K562 (cell line): ENCODE results near the gene SEMA3F. TPM values are rescaled to one million over a fixed set of nuclear protein-coding genes. Genes with fewer than 3 reads are reported as not detected.

Source experiments
- ATAC-seq: fragments of 200-7000 bp; cut with Tn5 transposase; 3 replicates; pipeline ENCODE4 v1.9.1; 2020; ENCODE audit warnings: moderate library complexity
- BruUV-seq: library from RNA; stranded (reverse); fragments of 400-500 nt; replicated peaks from 2 replicates; lab custom pipeline; 2021; lab: Mats Ljungman, UMichigan
- CTCF ChIA-PET: fragments of 300-600 bp; formaldehyde crosslinking; extraction: SDS; loops from one replicate; lab custom pipeline; 2021; ENCODE audit warnings: low intra/inter-chr PET ratio; lab: Yijun Ruan, JAX
- POLR2A ChIA-PET: fragments of 300-600, 350-650 bp; sonication (Branson Sonifier 250); formaldehyde crosslinking; extraction: SDS; loops from one replicate; lab custom pipeline; 2021; ENCODE audit warnings: antibody characterized with exemption, inconsistent platforms; lab: Yijun Ruan, JAX
- DNase-seq, 4 experiments: peaks; one replicate each; pipeline versions ENCODE4 v3.0.0 to v3.0.0-alpha.2; 2011 to 2018; ENCODE audit warnings: low spot score in 3 of 4, mixed read lengths in 3 of 4; ENCODE audit errors: extremely low read depth in 1 of 4
- FAIRE-seq: peaks from 2 replicates; lab custom pipeline; 2011; peaks lifted over from hg19 to GRCh38; lab: Jason Lieb, UNC
- H2AFZ ChIP-seq: 2 replicates; pipeline ENCODE4 v1.6.0; 2011; ENCODE audit warnings: low read depth, low read length, control low read depth, inconsistent platforms
- H3K27ac ChIP-seq: fragments of 200-600 bp; 3 replicates; pipeline ENCODE4 v1.8.0; 2011; ENCODE audit warnings: low read depth, mild to moderate bottlenecking, control low read depth, inconsistent platforms, low read length, moderate library complexity, mixed read lengths; ENCODE audit errors: extremely low read depth
- H3K27me3 ChIP-seq, 2 experiments: fragments of 300-600 bp in 1 of 2; 2 replicates in 1 of 2; 3 replicates in 1 of 2; pipeline versions ENCODE4 v1.6.0 to v1.8.0; 2011; ENCODE audit warnings: inconsistent platforms in 2 of 2, low read length in 2 of 2, mild to moderate bottlenecking in 1 of 2, mixed read lengths in 1 of 2, moderate library complexity in 1 of 2; ENCODE audit not compliant: control insufficient read depth in 2 of 2, insufficient read depth in 2 of 2
- H3K36me3 ChIP-seq: fragments of 300-600 bp; 3 replicates; pipeline ENCODE4 v1.8.0; 2011; ENCODE audit warnings: mild to moderate bottlenecking, low read length, inconsistent platforms; ENCODE audit not compliant: control insufficient read depth, insufficient read depth
- H3K4me1 ChIP-seq, 2 experiments: fragments of 200-600 bp in 1 of 2; replicated peaks in 1 of 2; 2 replicates in 1 of 2; 3 replicates in 1 of 2; pipeline versions ENCODE4 v1.5.1 to v1.8.0; 2011; ENCODE audit warnings: inconsistent platforms in 2 of 2, low read length in 2 of 2, mild to moderate bottlenecking in 1 of 2, mixed read lengths in 1 of 2, moderate library complexity in 1 of 2; ENCODE audit not compliant: control insufficient read depth in 2 of 2, insufficient read depth in 2 of 2
- H3K4me2 ChIP-seq: 2 replicates; pipeline ENCODE4 v1.6.1; 2011; ENCODE audit warnings: low read length, control low read depth, inconsistent platforms, mixed read lengths; ENCODE audit not compliant: insufficient read depth
- H3K4me3 ChIP-seq: fragments of 200-600 bp; sonication (generic), shearing (Covaris generic); 2 replicates; pipeline ENCODE4 v1.5.1; 2016; ENCODE audit warnings: control low read depth, inconsistent platforms
- H3K79me2 ChIP-seq: fragments of 200-600 bp; 3 replicates; pipeline ENCODE4 v1.8.0; 2011; ENCODE audit warnings: low read length, inconsistent platforms; ENCODE audit not compliant: control insufficient read depth, insufficient read depth
- H3K9ac ChIP-seq, 2 experiments: 2 replicates each; pipeline versions ENCODE4 v1.6.0 to v1.6.1; 2011; ENCODE audit warnings: low read depth in 2 of 2, low read length in 2 of 2, control low read depth in 1 of 2, inconsistent platforms in 1 of 2, mild to moderate bottlenecking in 1 of 2, mixed read lengths in 1 of 2; ENCODE audit not compliant: insufficient read depth in 1 of 2
- H3K9me1 ChIP-seq: one replicate; pipeline ENCODE4 v1.6.0; 2011; ENCODE audit warnings: inconsistent platforms, mild to moderate bottlenecking, low read length, moderate library complexity; ENCODE audit not compliant: control insufficient read depth, insufficient read depth
- H3K9me3 ChIP-seq: replicated peaks from 2 replicates; pipeline ENCODE4 v1.5.1; 2011; ENCODE audit warnings: low read depth, low read length, inconsistent platforms; ENCODE audit not compliant: control insufficient read depth, insufficient read depth
- H4K20me1 ChIP-seq: replicated peaks from 2 replicates; pipeline ENCODE4 v1.6.1; 2011; ENCODE audit warnings: low read length, inconsistent platforms, mixed read lengths; ENCODE audit not compliant: control insufficient read depth, insufficient read depth
- ATF3 ChIP-seq, 2 experiments: fragments of 450-650 bp in 1 of 2; sonication (generic) in 1 of 2; formaldehyde crosslinking in 1 of 2; IDR thresholded peaks in 1 of 2; conservative IDR thresholded peaks in 1 of 2; 2 replicates each; pipeline versions ENCODE4 v1.6.1 to v1.8.1; 2016 to 2023; ENCODE audit warnings: mild to moderate bottlenecking in 2 of 2, moderate library complexity in 2 of 2, inconsistent platforms in 1 of 2, missing genetic modification reagents in 1 of 2
- CLOCK ChIP-seq: fragments of 250-450 bp; sonication (Bioruptor Pico); IDR thresholded peaks from 2 replicates; pipeline ENCODE4 v1.4.0; 2020; ENCODE audit warnings: mild to moderate bottlenecking, moderate library complexity, borderline replicate concordance
- MCM3 ChIP-seq: fragments of 450-650 bp; IDR thresholded peaks from 2 replicates; pipeline ENCODE4 v1.6.1; 2016
- NBN ChIP-seq: fragments of 450-650 bp; IDR thresholded peaks from 2 replicates; pipeline ENCODE4 v1.6.1; 2016; ENCODE audit warnings: low read depth, mild to moderate bottlenecking
- NR2C2 ChIP-seq, 2 experiments: fragments of 200-800 bp in 1 of 2; sonication (Bioruptor generic) in 1 of 2; sonication (generic) in 1 of 2; formaldehyde crosslinking in 1 of 2; IDR thresholded peaks; 2 replicates each; pipeline versions ENCODE4 v1.6.1 to v1.8.0; 2016 to 2022; ENCODE audit warnings: mild to moderate bottlenecking in 1 of 2, missing compliant biosample characterization in 1 of 2, missing genetic modification characterization in 1 of 2, missing genetic modification reagents in 1 of 2
- POLR2A ChIP-seq: fragments of 450-650 bp; conservative IDR thresholded peaks from 2 replicates; pipeline ENCODE4 v1.6.1; 2016
- WGBS: fragments of 100-300 bp; shearing (Covaris generic); methylation state at CpG from one replicate; pipeline ENCODE4 v1.1.6; 2016; ENCODE audit warnings: low coverage, mixed read lengths; ENCODE audit not compliant: insufficient coverage; ENCODE audit errors: missing lambda C conversion rate; 5-methylcytosine and 5-hydroxymethylcytosine counted together
- in situ Hi-C: fragments of 300-500 bp; cut with MboI; formaldehyde crosslinking; loops from 4 replicates; pipeline ENCODE4 v1.15.0; 2018; ENCODE audit warnings: inconsistent platforms, mixed read lengths
- intact Hi-C: fragments of 100-400 bp; cut with micrococcal nuclease; formaldehyde crosslinking; loops from 2 replicates; pipeline ENCODE4 v1.14.2; 2022
- polyA plus RNA-seq, 8 experiments: library from polyadenylated mRNA; depleted of rRNA in 4 of 8; stranded (reverse) in 5 of 8; unstranded in 3 of 8; fragments of >200 nt; fragmentation: Nextera tagmentation in 2 of 8; fragmentation: Illumina TruSeq in 1 of 8; extraction: Ambion mirVana in 2 of 8; extraction: Trizol in 1 of 8; gene quantifications; 2 replicates each; pipeline versions ENCODE4 v1.2.1 to v1.2.3, GENCODE V29; 2011 to 2014; ENCODE audit warnings: inconsistent platforms in 1 of 8, missing spikeins in 1 of 8
- total RNA-seq, 7 experiments: library from RNA; depleted of rRNA in 6 of 7; stranded (reverse); fragments of >200 nt in 6 of 7; fragmentation: Illumina TruSeq in 2 of 7; extraction: Trizol in 2 of 7; gene quantifications; 2 replicates each; pipeline versions ENCODE4 v1.2.1 to v1.2.3, GENCODE V29; 2011 to 2021; ENCODE audit warnings: low replicate concordance in 1 of 7
- TF ChIP-seq, protein P1 (sequence below): fragments of 450-650 bp; conservative IDR thresholded peaks from 2 replicates; pipeline ENCODE4 v1.6.1; 2016; ENCODE audit warnings: missing genetic modification characterization, low read depth, mild to moderate bottlenecking, missing compliant biosample characterization, moderate library complexity
- TF ChIP-seq, protein P2 (sequence below), 3 experiments: IDR thresholded peaks in 2 of 3; conservative IDR thresholded peaks in 1 of 3; 2 replicates each; pipeline ENCODE4 v1.5.1; 2011 to 2012; ENCODE audit warnings: low read length in 3 of 3, mild to moderate bottlenecking in 3 of 3, control low read depth in 2 of 3, improper control_type of control experiment in 1 of 3, inconsistent platforms in 1 of 3, low read depth in 1 of 3, mixed read lengths in 1 of 3, moderate library complexity in 1 of 3; ENCODE audit not compliant: insufficient read depth in 2 of 3
- TF ChIP-seq, protein P3 (sequence below): fragments of 450-650 bp; formaldehyde crosslinking; conservative IDR thresholded peaks from 2 replicates; pipeline ENCODE4 v1.4.0; 2022; ENCODE audit warnings: mild to moderate bottlenecking, missing genetic modification characterization
- TF ChIP-seq, protein P4 (sequence below): fragments of 250-450 bp; sonication (Bioruptor Pico); IDR thresholded peaks from 2 replicates; pipeline ENCODE4 v1.5.0; 2020; ENCODE audit warnings: mild to moderate bottlenecking, borderline replicate concordance

The SEMA3F gene
- total and polyA plus RNA-seq, 9 of the 15 experiments (the other 6 are each of a cell fraction or from before 2014, with no cell fraction given): 0.58 to 3.0 (median 2.0) TPM; not detected in 2

DNA sequence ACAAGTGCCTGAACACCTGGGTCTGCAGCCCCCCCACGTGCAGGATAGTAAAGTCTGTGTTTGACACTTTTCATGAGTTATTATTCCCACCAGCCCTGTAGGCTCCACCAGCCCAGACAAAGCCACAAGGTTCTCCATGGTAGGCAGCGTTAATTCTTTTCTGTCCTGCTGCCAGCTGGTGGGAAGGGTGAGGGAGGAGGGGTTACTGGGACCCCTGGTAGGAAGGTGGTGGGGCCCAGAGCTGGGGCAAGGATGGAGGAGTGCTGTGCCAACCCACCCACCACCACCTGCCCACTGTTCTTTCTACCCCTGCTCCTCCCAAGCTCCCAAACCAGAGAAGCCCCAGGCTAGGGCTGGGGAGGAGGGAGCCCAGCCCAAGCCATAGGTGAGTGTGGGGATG, 20.8 kb upstream of the SEMA3F start:
- Histone ChIP-seq H3K4me2 (no peak overlapping the region), H3K9me3 (no peaks in the 10 kb centered on the region), H3K9me1 (no peaks in the 10 kb centered on the region), H3K36me3 (no peaks in the 10 kb centered on the region), H4K20me1 (no peaks in the 10 kb centered on the region), H3K27ac (no peak overlapping the region), H3K27me3 (peaks cover 0 to 13% of the 10 kb centered on the region in 2 experiments; a peak in 2 of 5 replicates), H3K79me2 (no peaks in the 10 kb centered on the region), H2AFZ (no peak overlapping the region), H3K9ac (no peak overlapping the region), H3K4me1 (peaks cover 0 to 4% of the 10 kb centered on the region in 2 experiments; a peak in 2 of 5 replicates), H3K4me3 (no peak overlapping the region)
- WGBS: 0% methylated on average over 2 of the region's 2 CpGs
- intact Hi-C loops: no loop called here
- in situ Hi-C loops: no loop called here
- FAIRE-seq: no peak
- no peak for DNase-seq
- ChIA-PET POLR2A (interaction anchor here (0.5 to 1.6 kb wide), 2 partner anchors 9 to 11 kb away, joined by 3 to 4 read pairs; no protein-coding TSS in a partner anchor), CTCF (no interaction called here)
- no peak for ATAC-seq
- no TSS peak for BruUV-seq
- no peak for TF ChIP-seq CLOCK (CRISPR knock-in tag)
- TF ChIP-seq, protein P1, sequence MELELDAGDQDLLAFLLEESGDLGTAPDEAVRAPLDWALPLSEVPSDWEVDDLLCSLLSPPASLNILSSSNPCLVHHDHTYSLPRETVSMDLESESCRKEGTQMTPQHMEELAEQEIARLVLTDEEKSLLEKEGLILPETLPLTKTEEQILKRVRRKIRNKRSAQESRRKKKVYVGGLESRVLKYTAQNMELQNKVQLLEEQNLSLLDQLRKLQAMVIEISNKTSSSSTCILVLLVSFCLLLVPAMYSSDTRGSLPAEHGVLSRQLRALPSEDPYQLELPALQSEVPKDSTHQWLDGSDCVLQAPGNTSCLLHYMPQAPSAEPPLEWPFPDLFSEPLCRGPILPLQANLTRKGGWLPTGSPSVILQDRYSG (tag): no peak
- TF ChIP-seq, protein P2, sequence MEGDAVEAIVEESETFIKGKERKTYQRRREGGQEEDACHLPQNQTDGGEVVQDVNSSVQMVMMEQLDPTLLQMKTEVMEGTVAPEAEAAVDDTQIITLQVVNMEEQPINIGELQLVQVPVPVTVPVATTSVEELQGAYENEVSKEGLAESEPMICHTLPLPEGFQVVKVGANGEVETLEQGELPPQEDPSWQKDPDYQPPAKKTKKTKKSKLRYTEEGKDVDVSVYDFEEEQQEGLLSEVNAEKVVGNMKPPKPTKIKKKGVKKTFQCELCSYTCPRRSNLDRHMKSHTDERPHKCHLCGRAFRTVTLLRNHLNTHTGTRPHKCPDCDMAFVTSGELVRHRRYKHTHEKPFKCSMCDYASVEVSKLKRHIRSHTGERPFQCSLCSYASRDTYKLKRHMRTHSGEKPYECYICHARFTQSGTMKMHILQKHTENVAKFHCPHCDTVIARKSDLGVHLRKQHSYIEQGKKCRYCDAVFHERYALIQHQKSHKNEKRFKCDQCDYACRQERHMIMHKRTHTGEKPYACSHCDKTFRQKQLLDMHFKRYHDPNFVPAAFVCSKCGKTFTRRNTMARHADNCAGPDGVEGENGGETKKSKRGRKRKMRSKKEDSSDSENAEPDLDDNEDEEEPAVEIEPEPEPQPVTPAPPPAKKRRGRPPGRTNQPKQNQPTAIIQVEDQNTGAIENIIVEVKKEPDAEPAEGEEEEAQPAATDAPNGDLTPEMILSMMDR (IDR thresholded peaks at IDR 0.05 in 2 of 3, conservative IDR thresholded peaks at IDR 0.05 in 1 of 3; ENCODE audit: insufficient read depth in 2 of 3, low read depth in 1 of 3, low read length in 3 of 3): no peak
- no peak for TF ChIP-seq POLR2A
- no peak for TF ChIP-seq ATF3 (IDR thresholded peaks at IDR 0.05)
- TF ChIP-seq ATF3 (CRISPR knock-in tag; conservative IDR thresholded peaks at IDR 0.05): no peak
- no peak for TF ChIP-seq NR2C2 (CRISPR knock-in tag; IDR thresholded peaks at IDR 0.05)
- no peak for TF ChIP-seq NR2C2 (tag; IDR thresholded peaks at IDR 0.05)
- TF ChIP-seq MCM3: no peak
- TF ChIP-seq, protein P3, sequence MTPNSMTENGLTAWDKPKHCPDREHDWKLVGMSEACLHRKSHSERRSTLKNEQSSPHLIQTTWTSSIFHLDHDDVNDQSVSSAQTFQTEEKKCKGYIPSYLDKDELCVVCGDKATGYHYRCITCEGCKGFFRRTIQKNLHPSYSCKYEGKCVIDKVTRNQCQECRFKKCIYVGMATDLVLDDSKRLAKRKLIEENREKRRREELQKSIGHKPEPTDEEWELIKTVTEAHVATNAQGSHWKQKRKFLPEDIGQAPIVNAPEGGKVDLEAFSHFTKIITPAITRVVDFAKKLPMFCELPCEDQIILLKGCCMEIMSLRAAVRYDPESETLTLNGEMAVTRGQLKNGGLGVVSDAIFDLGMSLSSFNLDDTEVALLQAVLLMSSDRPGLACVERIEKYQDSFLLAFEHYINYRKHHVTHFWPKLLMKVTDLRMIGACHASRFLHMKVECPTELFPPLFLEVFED (CRISPR knock-in tag): no peak
- TF ChIP-seq, protein P4, sequence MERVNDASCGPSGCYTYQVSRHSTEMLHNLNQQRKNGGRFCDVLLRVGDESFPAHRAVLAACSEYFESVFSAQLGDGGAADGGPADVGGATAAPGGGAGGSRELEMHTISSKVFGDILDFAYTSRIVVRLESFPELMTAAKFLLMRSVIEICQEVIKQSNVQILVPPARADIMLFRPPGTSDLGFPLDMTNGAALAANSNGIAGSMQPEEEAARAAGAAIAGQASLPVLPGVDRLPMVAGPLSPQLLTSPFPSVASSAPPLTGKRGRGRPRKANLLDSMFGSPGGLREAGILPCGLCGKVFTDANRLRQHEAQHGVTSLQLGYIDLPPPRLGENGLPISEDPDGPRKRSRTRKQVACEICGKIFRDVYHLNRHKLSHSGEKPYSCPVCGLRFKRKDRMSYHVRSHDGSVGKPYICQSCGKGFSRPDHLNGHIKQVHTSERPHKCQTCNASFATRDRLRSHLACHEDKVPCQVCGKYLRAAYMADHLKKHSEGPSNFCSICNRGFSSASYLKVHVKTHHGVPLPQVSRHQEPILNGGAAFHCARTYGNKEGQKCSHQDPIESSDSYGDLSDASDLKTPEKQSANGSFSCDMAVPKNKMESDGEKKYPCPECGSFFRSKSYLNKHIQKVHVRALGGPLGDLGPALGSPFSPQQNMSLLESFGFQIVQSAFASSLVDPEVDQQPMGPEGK (CRISPR knock-in tag): no peak
- no peak for TF ChIP-seq NBN
